Fibroblast of pulmonary artery (primary cell): ENCODE data around the gene ZDHHC14.

Experiments
- DNase-seq: peaks from one replicate; pipeline ENCODE4 v3.0.0-alpha.2; 2010; ENCODE audit warnings: low read depth
- H3K4me3 ChIP-seq: replicated peaks from 2 replicates; pipeline ENCODE4 v1.5.1; 2011; ENCODE audit warnings: low read depth, mild to moderate bottlenecking, control low read depth, low read length, moderate library complexity
- TF ChIP-seq, protein P1 (sequence below): IDR thresholded peaks from 2 replicates; pipeline ENCODE4 v1.5.1; 2011; ENCODE audit warnings: mild to moderate bottlenecking, control low read depth, low read length, inconsistent platforms; ENCODE audit errors: missing control alignments

Gene ZDHHC14

DNA sequence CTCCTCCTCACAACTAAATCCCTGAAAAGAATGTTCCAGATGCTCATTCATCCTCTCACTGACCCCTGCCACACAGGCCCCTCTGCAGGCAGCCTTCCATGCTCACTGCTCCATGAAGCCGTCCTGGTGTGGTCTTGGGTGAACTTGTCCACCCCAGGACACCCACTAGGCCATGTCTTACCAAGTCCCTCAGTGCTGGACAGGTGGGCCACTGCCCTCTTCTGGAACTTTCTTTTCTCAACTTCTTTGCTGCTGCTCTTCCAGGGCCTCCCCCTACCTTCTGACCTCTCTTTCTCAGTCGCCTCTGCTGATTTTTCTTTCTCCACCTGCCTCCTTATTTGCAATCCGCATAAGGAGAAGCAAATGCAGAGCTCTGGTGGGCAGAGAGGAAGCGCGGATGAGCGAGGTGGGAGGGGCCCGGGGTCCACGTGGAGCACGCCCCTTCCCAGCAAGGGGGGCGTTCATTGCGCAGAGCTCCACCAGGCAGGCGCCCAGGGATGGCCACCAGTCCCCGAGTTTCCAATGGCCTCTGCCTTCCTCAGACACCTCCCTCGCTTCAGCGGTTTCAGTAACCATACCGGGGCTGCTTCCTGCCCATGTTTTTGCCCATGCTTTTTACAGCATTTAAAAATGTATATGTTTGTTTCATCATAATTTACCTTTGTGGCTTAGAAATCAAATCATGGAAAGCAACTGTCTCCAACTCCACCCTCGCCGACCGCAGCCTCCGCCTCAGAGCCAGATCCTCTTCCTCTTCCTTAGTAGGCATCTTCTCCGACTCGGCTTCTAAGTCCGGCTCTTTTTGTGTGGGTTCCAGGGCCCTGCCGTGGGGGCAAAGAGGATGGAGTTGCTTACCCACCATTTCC, 129.6 kb downstream of the ZDHHC14 start:
- no peak overlapping the region for H3K4me3 ChIP-seq
- TF ChIP-seq, protein P1, sequence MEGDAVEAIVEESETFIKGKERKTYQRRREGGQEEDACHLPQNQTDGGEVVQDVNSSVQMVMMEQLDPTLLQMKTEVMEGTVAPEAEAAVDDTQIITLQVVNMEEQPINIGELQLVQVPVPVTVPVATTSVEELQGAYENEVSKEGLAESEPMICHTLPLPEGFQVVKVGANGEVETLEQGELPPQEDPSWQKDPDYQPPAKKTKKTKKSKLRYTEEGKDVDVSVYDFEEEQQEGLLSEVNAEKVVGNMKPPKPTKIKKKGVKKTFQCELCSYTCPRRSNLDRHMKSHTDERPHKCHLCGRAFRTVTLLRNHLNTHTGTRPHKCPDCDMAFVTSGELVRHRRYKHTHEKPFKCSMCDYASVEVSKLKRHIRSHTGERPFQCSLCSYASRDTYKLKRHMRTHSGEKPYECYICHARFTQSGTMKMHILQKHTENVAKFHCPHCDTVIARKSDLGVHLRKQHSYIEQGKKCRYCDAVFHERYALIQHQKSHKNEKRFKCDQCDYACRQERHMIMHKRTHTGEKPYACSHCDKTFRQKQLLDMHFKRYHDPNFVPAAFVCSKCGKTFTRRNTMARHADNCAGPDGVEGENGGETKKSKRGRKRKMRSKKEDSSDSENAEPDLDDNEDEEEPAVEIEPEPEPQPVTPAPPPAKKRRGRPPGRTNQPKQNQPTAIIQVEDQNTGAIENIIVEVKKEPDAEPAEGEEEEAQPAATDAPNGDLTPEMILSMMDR = no peak
- DNase-seq = no peak

DNA sequence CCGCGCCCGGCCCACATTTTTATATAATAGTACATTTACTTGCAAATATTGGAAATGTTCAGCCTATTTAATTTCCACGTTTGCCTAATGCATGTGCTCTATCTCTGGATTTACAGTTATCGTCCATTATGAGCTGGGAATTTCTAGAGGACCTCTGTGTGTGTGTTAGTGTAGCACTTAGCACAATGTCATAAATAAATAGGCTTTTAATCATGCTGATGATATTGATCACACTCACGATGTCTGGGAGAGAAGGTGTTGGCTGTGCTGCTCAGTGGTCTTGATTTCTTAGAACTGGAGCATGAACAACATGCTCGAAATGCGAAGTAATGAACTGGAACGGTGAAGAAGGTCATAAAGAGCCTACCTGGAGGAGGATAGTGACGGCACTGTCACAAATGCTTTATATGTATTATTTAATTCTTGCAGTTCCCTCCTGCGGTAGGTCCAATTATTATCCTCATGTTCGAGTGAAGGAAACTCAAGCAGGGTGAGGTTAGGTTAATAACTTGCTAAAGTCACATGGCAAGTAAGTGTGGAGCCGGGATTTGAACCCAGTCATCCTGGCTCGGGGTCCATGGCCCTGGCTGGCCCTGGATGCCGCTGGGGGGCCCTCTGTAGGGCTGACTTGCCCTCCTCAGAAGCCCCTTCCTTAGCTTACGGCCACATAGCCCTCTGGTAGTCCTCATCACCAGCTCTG, 130.8 kb downstream of the ZDHHC14 start:
- TF ChIP-seq, protein P1 = no peak
- no peak for DNase-seq
- H3K4me3 ChIP-seq = no peak overlapping the region

DNA sequence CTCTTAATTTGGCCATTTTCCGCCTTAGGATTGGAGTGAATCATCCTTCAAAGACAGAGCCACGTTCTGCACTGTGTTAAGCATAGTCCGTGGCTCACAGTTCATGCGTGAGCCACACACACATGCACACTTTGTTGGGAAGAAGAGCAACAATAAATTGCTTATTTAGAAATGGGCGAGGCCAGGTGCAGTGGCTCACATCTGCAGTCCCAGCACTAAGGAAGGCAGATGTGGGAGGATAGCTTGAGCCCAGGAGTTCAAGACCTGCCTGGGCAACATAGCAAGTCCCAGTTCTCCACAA, 131.3 kb downstream of the ZDHHC14 start:
- DNase-seq = no peak
- TF ChIP-seq, protein P1 = no peak
- H3K4me3 ChIP-seq = no peak overlapping the region

DNA sequence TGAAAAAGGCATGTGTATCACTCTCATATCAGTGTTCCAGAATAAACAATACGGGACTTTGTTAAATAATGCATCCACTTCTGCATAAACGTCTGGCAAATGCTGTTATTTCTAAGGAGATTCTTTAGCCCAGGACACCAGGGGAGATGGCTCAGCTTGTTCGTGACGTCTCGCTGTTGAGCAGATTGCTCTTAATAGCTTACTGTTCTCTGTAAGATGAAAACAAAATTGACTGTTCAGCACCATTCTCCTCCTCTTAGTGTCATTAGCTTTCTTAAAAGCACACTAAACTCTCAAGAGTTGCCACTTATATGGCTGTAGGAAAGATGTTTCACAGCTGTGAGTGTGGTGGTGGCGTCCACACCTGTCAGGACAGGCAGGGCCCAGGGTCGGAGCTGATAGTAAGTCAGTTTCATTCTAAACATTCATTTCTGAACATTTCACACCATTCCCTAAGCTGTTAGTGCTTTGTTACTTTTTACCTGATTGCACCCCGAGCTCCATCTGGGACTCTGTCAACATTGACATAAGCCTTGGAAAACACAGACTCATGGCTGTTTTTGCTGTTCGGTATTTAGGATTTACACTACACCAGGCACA, 132.1 kb downstream of the ZDHHC14 start:
- no peak for DNase-seq

DNA sequence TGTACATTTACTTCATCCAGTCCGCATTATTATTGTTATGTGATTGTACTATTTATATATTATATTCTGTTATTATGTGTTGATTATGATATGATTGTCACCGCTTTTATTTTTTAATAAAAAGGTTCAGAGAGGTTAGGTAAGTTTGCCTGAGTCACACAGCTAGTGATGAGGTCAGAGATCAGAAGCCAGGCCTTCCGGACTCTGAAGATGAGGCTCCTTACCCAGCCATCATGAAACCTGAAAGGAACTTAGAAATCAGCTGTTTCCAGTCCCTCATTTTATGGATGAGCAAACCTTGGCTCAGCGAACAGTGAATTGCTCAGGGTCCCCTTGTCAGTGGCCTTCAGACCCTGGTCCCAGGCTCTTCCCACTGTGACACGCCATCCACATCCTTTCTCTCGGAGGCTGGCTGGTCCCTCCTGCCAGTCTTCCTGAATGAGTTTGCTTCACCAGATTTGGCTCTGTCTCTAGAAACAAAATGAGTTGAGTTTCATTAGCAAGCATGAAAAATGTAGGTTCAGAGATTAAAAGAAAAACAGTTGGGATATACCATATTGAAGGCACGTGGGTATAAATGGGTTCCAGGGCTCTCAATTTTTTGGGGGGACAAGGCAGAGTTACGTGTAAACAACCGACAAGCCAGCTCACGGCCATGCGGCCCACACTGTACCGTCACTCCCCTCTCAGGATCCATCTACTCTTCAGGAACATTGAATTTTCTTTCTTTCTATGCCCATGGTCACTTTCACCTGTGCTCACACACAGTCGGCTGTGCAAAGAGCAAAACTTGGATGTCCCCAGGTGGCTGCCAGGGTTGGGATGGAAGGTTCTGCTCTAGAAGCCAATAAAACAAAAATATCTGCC, 132.9 kb downstream of the ZDHHC14 start:
- no peak overlapping the region for H3K4me3 ChIP-seq
- TF ChIP-seq, protein P1 = no peak
- DNase-seq = no peak

More for the DNA sequence above, 132.1 kb downstream of the ZDHHC14 start:
- TF ChIP-seq, protein P1 = no peak
- no peak overlapping the region for H3K4me3 ChIP-seq

DNA sequence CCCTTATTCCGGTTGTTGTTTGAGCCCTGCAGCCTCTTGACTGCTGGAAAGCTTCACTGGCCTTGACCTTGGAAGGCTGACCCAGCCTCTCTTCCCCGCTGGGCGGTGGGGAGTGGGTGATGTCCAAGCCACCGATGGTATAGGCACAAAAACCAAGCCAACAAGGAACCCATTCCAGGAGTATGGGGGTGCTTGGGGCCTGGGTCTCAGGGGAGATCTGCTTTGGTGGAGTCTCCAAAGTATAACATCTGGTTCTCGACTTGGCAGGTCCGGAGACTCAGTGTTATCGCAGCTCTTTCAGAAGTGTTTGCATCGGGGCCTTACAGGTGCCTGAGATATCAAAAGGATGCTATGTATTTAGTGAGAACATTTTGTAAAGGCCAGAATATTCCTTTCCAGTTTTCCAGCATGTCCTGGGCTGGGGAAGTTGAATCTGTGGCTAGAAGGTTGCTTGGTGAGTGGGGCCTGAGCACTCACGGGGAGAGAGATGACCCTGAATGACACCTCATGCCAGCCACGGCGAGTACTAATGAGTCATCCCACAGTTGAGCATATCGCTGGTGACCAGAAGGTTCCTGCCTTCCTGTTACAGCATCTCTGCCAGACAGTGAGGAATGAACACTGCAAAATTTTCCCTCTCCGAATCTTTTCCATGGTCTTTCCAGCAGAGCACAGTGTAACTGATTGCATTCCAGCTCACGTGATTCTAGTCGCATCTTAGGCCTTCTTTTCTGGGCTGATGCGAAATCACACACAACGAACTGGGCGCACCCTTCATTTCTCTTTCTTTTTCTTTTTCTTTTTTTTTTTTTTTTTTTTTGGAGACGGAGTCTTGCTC, 133.9 kb downstream of the ZDHHC14 start:
- TF ChIP-seq, protein P1 = no peak
- H3K4me3 ChIP-seq = no peak overlapping the region
- peak; percentile 61 for DNase-seq
